Stimulated activated CD8-positive, alpha-beta memory T cell treated with anti-CD3 and anti-CD28 coated beads, Interleukin-12 subunit alpha, Interleukin-12 subunit beta, amount 100 ng/mL, for 4 hours (primary cell): ENCODE measurements around the gene HOXD10.

Experiments used
- DNase-seq: peaks from one replicate; pipeline ENCODE4 v3.0.0-alpha.2; 2020; ENCODE audit warnings: low read depth

HOXD10 gene

GRCh38 chr2:176096243-176096985, 20.2 kb upstream of the HOXD10 start:
- no peak for DNase-seq

GRCh38 chr2:176096986-176097819, 19.4 kb upstream of the HOXD10 start:
- DNase-seq: peak; percentile 21

- DNase-seq: no peak
These were observed 18.7 kb upstream of the HOXD10 start for GRCh38 chr2:176097820-176098365.

- DNase-seq: no peak
These were observed 18.0 kb upstream of the HOXD10 start for GRCh38 chr2:176098366-176099158.

- DNase-seq: no peak
These were observed 17.3 kb upstream of the HOXD10 start for GRCh38 chr2:176099159-176099727.

- DNase-seq: no peak
These were observed 16.6 kb upstream of the HOXD10 start, which contains the start of gene HOXD12 for GRCh38 chr2:176099728-176100546. Gene HOXD12 (plus strand): TSS chr2:176099795. CDS start chr2:176099802, 7 bp downstream.

- no peak for DNase-seq
These were observed 15.9 kb upstream of the HOXD10 start for GRCh38 chr2:176100547-176101140.

- DNase-seq: no peak
These were observed 15.3 kb upstream of the HOXD10 start for GRCh38 chr2:176101216-176101830.

GRCh38 chr2:176101842-176102241, 14.7 kb upstream of the HOXD10 start:
- no peak for DNase-seq

GRCh38 chr2:176102309-176102866, 14.2 kb upstream of the HOXD10 start:
- DNase-seq: no peak

- DNase-seq: no peak
These were observed 13.4 kb upstream of the HOXD10 start for GRCh38 chr2:176103194-176103593.

- no peak for DNase-seq
These were observed 12.7 kb upstream of the HOXD10 start for GRCh38 chr2:176103742-176104315.

- no peak for DNase-seq
These were observed 12.1 kb upstream of the HOXD10 start for GRCh38 chr2:176104316-176105077.

GRCh38 chr2:176105078-176105729, 11.4 kb upstream of the HOXD10 start:
- no peak for DNase-seq

GRCh38 chr2:176105730-176106580, 10.6 kb upstream of the HOXD10 start:
- DNase-seq: no peak

- no peak for DNase-seq
These were observed 9.7 kb upstream of the HOXD10 start, which contains the start of gene HOXD11 for GRCh38 chr2:176106581-176107539. Gene HOXD11 (plus strand): TSS chr2:176107280. CDS start chr2:176107356, 76 bp downstream.
